IPS-18a (cell line): Measurements from ENCODE around the gene IFT88.
"Not testable (repeated sequence)": the region's sequence is repeated elsewhere in the genome, so short reads cannot be mapped to it uniquely, and the experiment has no call there.

ENCODE experiments used
- H3K27ac ChIP-seq: one replicate; pipeline ENCODE4 v1.5.1; 2013; ENCODE audit warnings: low read length
- H3K27me3 ChIP-seq: one replicate; pipeline ENCODE4 v1.6.1; 2013; ENCODE audit warnings: mild to moderate bottlenecking, low read length; ENCODE audit not compliant: control insufficient read depth, insufficient read depth
- H3K36me3 ChIP-seq: one replicate; pipeline ENCODE4 v1.6.1; 2013; ENCODE audit warnings: low read depth, low read length; ENCODE audit not compliant: control insufficient read depth
- H3K4me1 ChIP-seq: one replicate; pipeline ENCODE4 v1.6.1; 2013; ENCODE audit warnings: low read depth, low read length; ENCODE audit not compliant: control insufficient read depth
- H3K4me3 ChIP-seq: one replicate; pipeline ENCODE4 v1.5.1; 2013; ENCODE audit warnings: low read length
- H3K9ac ChIP-seq: one replicate; pipeline ENCODE4 v1.6.1; 2013; ENCODE audit warnings: mild to moderate bottlenecking, low read length, moderate library complexity
- H3K9me3 ChIP-seq: one replicate; pipeline ENCODE4 v1.6.1; 2013; ENCODE audit warnings: low read depth, low read length; ENCODE audit not compliant: control insufficient read depth

The IFT88 gene

GRCh38 chr13:20679879-20680278 lies 112.9 kb downstream of the IFT88 start:
- H3K9me3 ChIP-seq = no peaks in the 10 kb centered on the region
- H3K36me3 ChIP-seq = no peaks in the 10 kb centered on the region
- H3K27me3 ChIP-seq = no peaks in the 10 kb centered on the region
- H3K27ac ChIP-seq = no peak overlapping the region
- H3K4me3 ChIP-seq = no peak overlapping the region
- H3K9ac ChIP-seq = no peak overlapping the region
- peaks cover 11% of the 10 kb centered on the region for H3K4me1 ChIP-seq

GRCh38 chr13:20680416-20681080 lies 113.6 kb downstream of the IFT88 start:
- Histone ChIP-seq H3K9me3 (no peaks in the 10 kb centered on the region), H3K36me3 (no peaks in the 10 kb centered on the region), H3K4me3 (no peak overlapping the region), H3K9ac (no peak overlapping the region), H3K27ac (no peak overlapping the region), H3K27me3 (no peaks in the 10 kb centered on the region), H3K4me1 (peaks cover 11% of the 10 kb centered on the region)

GRCh38 chr13:20681481-20681880 lies 114.5 kb downstream of the IFT88 start:
- H3K4me3 ChIP-seq, H3K27me3 ChIP-seq, H3K27ac ChIP-seq, H3K9ac ChIP-seq, H3K9me3 ChIP-seq, H3K36me3 ChIP-seq: not testable (repeated sequence)
- H3K4me1 ChIP-seq = peaks cover 11% of the 10 kb centered on the region

- no peaks in the 10 kb centered on the region for H3K9me3 ChIP-seq
- peaks cover 13% of the 10 kb centered on the region for H3K4me1 ChIP-seq
- H3K27ac ChIP-seq = no peak overlapping the region
- no peaks in the 10 kb centered on the region for H3K36me3 ChIP-seq
- no peaks in the 10 kb centered on the region for H3K27me3 ChIP-seq
- H3K4me3 ChIP-seq = no peak overlapping the region
- no peak overlapping the region for H3K9ac ChIP-seq
These were observed 115.1 kb downstream of the IFT88 start for GRCh38 chr13:20682061-20682460.

GRCh38 chr13:20684041-20684440 lies 117.1 kb downstream of the IFT88 start:
- H3K9me3 ChIP-seq = no peaks in the 10 kb centered on the region
- H3K4me1 ChIP-seq = peaks cover 22% of the 10 kb centered on the region
- no peaks in the 10 kb centered on the region for H3K27me3 ChIP-seq
- H3K4me3 ChIP-seq = no peak overlapping the region
- H3K36me3 ChIP-seq = no peaks in the 10 kb centered on the region
- no peak overlapping the region for H3K9ac ChIP-seq
- H3K27ac ChIP-seq = no peak overlapping the region

GRCh38 chr13:20684546-20684945 lies 117.6 kb downstream of the IFT88 start:
- no peak overlapping the region for H3K9ac ChIP-seq
- no peak overlapping the region for H3K27ac ChIP-seq
- no peaks in the 10 kb centered on the region for H3K27me3 ChIP-seq
- no peaks in the 10 kb centered on the region for H3K9me3 ChIP-seq
- no peak overlapping the region for H3K4me3 ChIP-seq
- H3K4me1 ChIP-seq = peaks cover 22% of the 10 kb centered on the region
- H3K36me3 ChIP-seq = no peaks in the 10 kb centered on the region

- no peak overlapping the region for H3K9ac ChIP-seq
- no peaks in the 10 kb centered on the region for H3K27me3 ChIP-seq
- no peak overlapping the region for H3K4me3 ChIP-seq
- H3K4me1 ChIP-seq = peaks cover 22% of the 10 kb centered on the region
- no peak overlapping the region for H3K27ac ChIP-seq
- H3K36me3 ChIP-seq = no peaks in the 10 kb centered on the region
- no peaks in the 10 kb centered on the region for H3K9me3 ChIP-seq
These were observed 118.1 kb downstream of the IFT88 start for GRCh38 chr13:20685092-20685491.

- Histone ChIP-seq H3K9ac (no peak overlapping the region), H3K4me1 (peaks cover 22% of the 10 kb centered on the region), H3K9me3 (no peaks in the 10 kb centered on the region)
These were observed 119.2 kb downstream of the IFT88 start for GRCh38 chr13:20686167-20686566.

GRCh38 chr13:20686863-20687579 lies 120.1 kb downstream of the IFT88 start:
- Histone ChIP-seq H3K36me3 (no peaks in the 10 kb centered on the region), H3K9me3 (no peaks in the 10 kb centered on the region), H3K27ac (no peak overlapping the region), H3K4me1 (peaks cover 19% of the 10 kb centered on the region), H3K4me3 (no peak overlapping the region), H3K9ac (no peak overlapping the region), H3K27me3 (no peaks in the 10 kb centered on the region)

More at GRCh38 chr13:20686167-20686566, 119.2 kb downstream of the IFT88 start:
- no peak overlapping the region for H3K4me3 ChIP-seq
- H3K27ac ChIP-seq = no peak overlapping the region
- H3K36me3 ChIP-seq = no peaks in the 10 kb centered on the region
- H3K27me3 ChIP-seq = no peaks in the 10 kb centered on the region

- no peak overlapping the region for H3K4me3 ChIP-seq
These were observed 122.3 kb downstream of the IFT88 start for GRCh38 chr13:20689291-20689690.

GRCh38 chr13:20691616-20692015 lies 124.7 kb downstream of the IFT88 start:
- no peak overlapping the region for H3K9ac ChIP-seq
- H3K27me3 ChIP-seq = no peaks in the 10 kb centered on the region
- no peak overlapping the region for H3K4me3 ChIP-seq
- H3K27ac ChIP-seq = no peak overlapping the region
- H3K9me3 ChIP-seq = no peaks in the 10 kb centered on the region
- peaks cover 10% of the 10 kb centered on the region for H3K4me1 ChIP-seq
- H3K36me3 ChIP-seq = no peaks in the 10 kb centered on the region

More at GRCh38 chr13:20689291-20689690, 122.3 kb downstream of the IFT88 start:
- Histone ChIP-seq H3K9ac (no peak overlapping the region), H3K4me1 (peaks cover 13% of the 10 kb centered on the region), H3K27ac (no peak overlapping the region), H3K9me3 (no peaks in the 10 kb centered on the region), H3K36me3 (no peaks in the 10 kb centered on the region), H3K27me3 (no peaks in the 10 kb centered on the region)

GRCh38 chr13:20696073-20696472 lies 129.1 kb downstream of the IFT88 start:
- H3K27ac ChIP-seq = no peak overlapping the region
- H3K9ac ChIP-seq = no peak overlapping the region
- H3K9me3 ChIP-seq = no peaks in the 10 kb centered on the region
- H3K4me3 ChIP-seq = no peak overlapping the region
- H3K36me3 ChIP-seq = no peaks in the 10 kb centered on the region
- H3K27me3 ChIP-seq = peaks cover 12% of the 10 kb centered on the region
- H3K4me1 ChIP-seq = no peaks in the 10 kb centered on the region
